ENCODE data around the gene ZDHHC18. TPM values are rescaled to one million over a fixed set of nuclear protein-coding genes. Genes with fewer than 3 reads are reported as not detected.

The ZDHHC18 gene
- total and polyA plus RNA-seq, 2 of the 8 experiments (the other 6 are each of a cell fraction or from before 2014, with no cell fraction given): 29.7 to 49.8 TPM

DNA sequence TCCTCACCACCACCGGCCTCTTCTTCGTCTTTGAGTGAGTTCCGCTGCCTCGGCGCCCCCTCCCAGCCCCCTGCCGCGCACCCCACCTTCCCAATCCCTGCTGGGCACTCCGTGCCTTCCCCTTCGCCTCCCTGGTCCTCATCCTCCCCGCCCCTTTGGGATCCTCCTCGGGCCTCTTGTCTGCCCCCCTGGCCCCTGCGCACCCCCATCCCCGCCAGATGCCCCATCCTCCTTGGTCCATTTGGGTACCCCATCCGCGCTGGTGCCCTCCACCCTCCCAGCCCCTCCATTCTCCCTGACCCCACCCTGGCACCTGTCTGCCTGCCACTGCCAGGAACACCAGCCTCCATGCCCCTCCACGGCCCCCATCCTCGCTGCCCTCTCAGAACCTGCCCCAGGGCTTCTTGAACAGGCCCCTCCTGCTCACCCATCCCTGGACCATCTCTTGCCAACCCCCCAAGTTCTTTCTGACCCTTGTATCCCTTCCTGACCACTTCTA lies 667 bp downstream of the ZDHHC18 start:
- POLR2A ChIA-PET (ENCODE audit: partially characterized antibody): interaction anchor here (1.6 kb wide), 1 partner anchor 62 kb away, joined by 3 read pairs; the partner anchor contains the start of gene GPN2
- H4K91ac ChIP-seq (replicated peaks; ENCODE audit: insufficient read length, low read length): no peak overlapping the region
- H3K4me3 ChIP-seq (ENCODE audit: extremely low read depth in 1 of 4, insufficient read depth in 2 of 4, low read depth in 3 of 4, low read length in 4 of 4): peak overlapping the region; percentile 53 to 76 (median 56)
- H4K20me1 ChIP-seq (replicated peaks in 1 of 2; ENCODE audit: control insufficient read depth in 1 of 2, insufficient read depth in 2 of 2, low read length in 2 of 2): peaks cover 9% of the 10 kb centered on the region in 2 experiments
- peaks cover 0 to 2% (median under 1%) of the 10 kb centered on the region in 4 experiments; a peak in 1 of 8 replicates for H3K36me3 ChIP-seq (ENCODE audit: control insufficient read depth in 2 of 4, insufficient read depth in 4 of 4, low read length in 3 of 4)
- no peak overlapping the region for H2BK12ac ChIP-seq (ENCODE audit: low read depth, low read length)
- no peak overlapping the region for H2BK5ac ChIP-seq (ENCODE audit: low read depth, low read length)
- FAIRE-seq: no peak
- no peak overlapping the region for H3K56ac ChIP-seq (replicated peaks; ENCODE audit: insufficient read length, low read depth, low read length)
- 20% methylated on average over 4 of the region's 17 CpGs; no CpG with 5 or more reads in 1 of the 2 experiments for WGBS, 2 experiments (ENCODE audit: extremely low coverage in 1 of 2, insufficient coverage in 1 of 2, insufficient read length in 1 of 2, insufficient replicate concordance in 2 of 2, low coverage in 1 of 2, low lambda C conversion rate in 2 of 2, missing lambda C conversion rate in 1 of 2)
- H3K18ac ChIP-seq (ENCODE audit: extremely low read depth, low read length): no peak overlapping the region; the same call in 1 of the 2 replicates
- no peak overlapping the region for H2AFZ ChIP-seq (ENCODE audit: low read length)
- no peak overlapping the region for H2BK20ac ChIP-seq (ENCODE audit: low read length)
- H4K5ac ChIP-seq (ENCODE audit: insufficient read length, low read depth, low read length): no peak overlapping the region
- CTCF ChIA-PET (ENCODE audit: partially characterized antibody): interaction anchor here (12.8 kb wide), 1 partner anchor 31 kb away, joined by 125 read pairs; the partner anchor contains the start of gene SFN
- H3K27ac ChIP-seq (ENCODE audit: low read depth, low read length): no peak overlapping the region
- H2BK15ac ChIP-seq (ENCODE audit: low read length): no peak overlapping the region
- H3K9me3 ChIP-seq (ENCODE audit: insufficient read depth in 2 of 2, low read depth in 1 of 2, low read length in 1 of 2): no peaks in the 10 kb centered on the region
- H3K4me2 ChIP-seq (ENCODE audit: insufficient read depth in 1 of 2, low read depth in 2 of 2, low read length in 2 of 2): peak overlapping the region; percentile 86 to 93
- H3K14ac ChIP-seq (ENCODE audit: insufficient read length): no peak overlapping the region
- peaks cover 6% of the 10 kb centered on the region; the same call in 1 of the 2 replicates for H3K23me2 ChIP-seq (ENCODE audit: low read depth, low read length)
- H3K79me2 ChIP-seq (ENCODE audit: control insufficient read depth in 1 of 2, insufficient read depth in 2 of 2, low read length in 2 of 2): peaks cover 0 to 11% of the 10 kb centered on the region in 2 experiments; a peak in 1 of 4 replicates
- no peak overlapping the region for H3K23ac ChIP-seq (ENCODE audit: insufficient read length)
- H3K4me1 ChIP-seq (replicated peaks in 1 of 4; ENCODE audit: control insufficient read depth in 3 of 4, insufficient read depth in 4 of 4, low read length in 3 of 4): peaks cover 6 to 9% (median 7%) of the 10 kb centered on the region in 4 experiments; a peak in 6 of 7 replicates
- peaks cover 12% of the 10 kb centered on the region for H3K79me1 ChIP-seq (ENCODE audit: low read depth, low read length)
- no peak for DNase-seq (ENCODE audit: low read depth in 1 of 2, low spot score in 2 of 2)
- H2BK120ac ChIP-seq (replicated peaks; ENCODE audit: low read depth, low read length): no peak overlapping the region
- no peak overlapping the region for H4K8ac ChIP-seq (ENCODE audit: extremely low read depth, insufficient read depth, low read length)
- peak overlapping the region in 2 of 4 experiments; percentile 35 to 66; a peak in 4 of 7 replicates for H3K9ac ChIP-seq (replicated peaks in 1 of 4; ENCODE audit: extremely low read depth in 1 of 4, low read depth in 3 of 4, low read length in 3 of 4)
- no peak overlapping the region for H3K4ac ChIP-seq (replicated peaks; ENCODE audit: insufficient read length, low read depth, low read length)
- no peak overlapping the region for H2AK5ac ChIP-seq (ENCODE audit: low read depth, low read length)
- no peaks in the 10 kb centered on the region for H3K27me3 ChIP-seq (replicated peaks in 1 of 4; ENCODE audit: control insufficient read depth in 3 of 4, extremely low read depth in 1 of 4, insufficient read depth in 3 of 4, low read length in 3 of 4)
- TF ChIP-seq KDM4A (IDR thresholded peaks at IDR 0.05; ENCODE audit: low read depth, low read length, severe bottlenecking) (no peak), TAF7 (optimal IDR thresholded peaks at IDR 0.05; ENCODE audit: borderline replicate concordance, low read depth, low read length) (no peak), KDM1A (IDR thresholded peaks at IDR 0.05; ENCODE audit: borderline replicate concordance, low read length) (no peak), CBX5 (IDR thresholded peaks at IDR 0.05; ENCODE audit: low read depth, low read length) (no peak), ASH2L (IDR thresholded peaks at IDR 0.05; ENCODE audit: low read length) (no peak), RFX5 (IDR thresholded peaks at IDR 0.05; ENCODE audit: borderline replicate concordance, low read depth, low read length) (no peak), TEAD4 (IDR thresholded peaks at IDR 0.05; ENCODE audit: low read depth, low read length) (no peak), NRF1 (IDR thresholded peaks at IDR 0.05; ENCODE audit: low read depth, low read length) (no peak), SP4 (IDR thresholded peaks at IDR 0.05; ENCODE audit: low read length) (no peak), SAP30 (IDR thresholded peaks at IDR 0.05; ENCODE audit: insufficient read depth, insufficient replicate concordance, low read length) (no peak), MAFK (IDR thresholded peaks at IDR 0.05; ENCODE audit: low read depth, low read length) (no peak)
- TF ChIP-seq, protein P1, sequence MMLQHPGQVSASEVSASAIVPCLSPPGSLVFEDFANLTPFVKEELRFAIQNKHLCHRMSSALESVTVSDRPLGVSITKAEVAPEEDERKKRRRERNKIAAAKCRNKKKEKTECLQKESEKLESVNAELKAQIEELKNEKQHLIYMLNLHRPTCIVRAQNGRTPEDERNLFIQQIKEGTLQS (IDR thresholded peaks at IDR 0.05; ENCODE audit: insufficient read depth, low read depth, low read length): no peak

Measured in H1 (cell line).